Astrocyte of the spinal cord (primary cell): ENCODE measurements around the gene OR6B2.

ENCODE experiments used
- DNase-seq: peaks from one replicate; pipeline ENCODE4 v3.0.0; 2011; ENCODE audit warnings: low read depth, low spot score
- H3K4me3 ChIP-seq: 2 replicates; pipeline ENCODE4 v1.5.1; 2011; ENCODE audit warnings: low read depth, mild to moderate bottlenecking, low read length, moderate library complexity
- in situ Hi-C: cut with HindIII; loops from 2 replicates; pipeline ENCODE4 v1.10.0; 2017; ENCODE audit warnings: low sequenced_read_pairs
- TF ChIP-seq, protein P1 (sequence below): IDR thresholded peaks from 2 replicates; pipeline ENCODE4 v1.5.1; 2012; ENCODE audit warnings: low read depth, mild to moderate bottlenecking, low read length, inconsistent platforms

OR6B2 gene

DNA sequence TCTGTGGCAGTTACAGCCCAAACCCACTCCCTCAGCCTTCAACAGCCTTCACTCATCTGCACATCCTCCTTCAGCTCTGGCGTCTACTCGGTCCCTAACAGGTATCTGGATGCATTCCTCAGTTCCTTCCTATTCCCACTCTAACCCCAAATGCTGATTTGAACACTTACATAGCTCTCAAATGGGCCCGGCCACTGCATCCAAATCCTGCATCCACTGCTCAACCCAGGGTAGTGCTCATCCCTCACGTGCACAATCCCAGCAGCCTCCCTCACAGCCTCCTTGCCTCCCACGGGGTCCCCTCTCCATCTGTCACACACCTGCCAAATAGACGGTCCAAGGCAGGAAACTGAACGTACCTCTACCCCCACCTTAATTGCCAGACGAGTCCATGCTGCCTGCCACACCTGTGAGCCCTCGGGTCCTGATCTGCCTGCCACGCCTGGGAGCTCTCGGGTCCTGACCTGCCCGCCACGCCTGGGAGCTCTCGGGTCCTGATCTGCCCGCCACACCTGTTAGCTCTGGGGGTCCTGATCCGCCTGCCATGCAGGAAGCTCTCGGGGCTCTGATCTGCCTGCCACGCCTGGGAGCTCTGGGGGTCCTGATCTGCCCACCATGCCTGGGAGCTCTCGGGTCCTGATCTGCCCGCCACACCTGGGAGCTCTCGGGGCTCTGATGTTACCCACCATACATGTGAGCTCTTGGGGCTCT lies 13.2 kb upstream of the OR6B2 start:
- DNase-seq = no peak
- TF ChIP-seq, protein P1, sequence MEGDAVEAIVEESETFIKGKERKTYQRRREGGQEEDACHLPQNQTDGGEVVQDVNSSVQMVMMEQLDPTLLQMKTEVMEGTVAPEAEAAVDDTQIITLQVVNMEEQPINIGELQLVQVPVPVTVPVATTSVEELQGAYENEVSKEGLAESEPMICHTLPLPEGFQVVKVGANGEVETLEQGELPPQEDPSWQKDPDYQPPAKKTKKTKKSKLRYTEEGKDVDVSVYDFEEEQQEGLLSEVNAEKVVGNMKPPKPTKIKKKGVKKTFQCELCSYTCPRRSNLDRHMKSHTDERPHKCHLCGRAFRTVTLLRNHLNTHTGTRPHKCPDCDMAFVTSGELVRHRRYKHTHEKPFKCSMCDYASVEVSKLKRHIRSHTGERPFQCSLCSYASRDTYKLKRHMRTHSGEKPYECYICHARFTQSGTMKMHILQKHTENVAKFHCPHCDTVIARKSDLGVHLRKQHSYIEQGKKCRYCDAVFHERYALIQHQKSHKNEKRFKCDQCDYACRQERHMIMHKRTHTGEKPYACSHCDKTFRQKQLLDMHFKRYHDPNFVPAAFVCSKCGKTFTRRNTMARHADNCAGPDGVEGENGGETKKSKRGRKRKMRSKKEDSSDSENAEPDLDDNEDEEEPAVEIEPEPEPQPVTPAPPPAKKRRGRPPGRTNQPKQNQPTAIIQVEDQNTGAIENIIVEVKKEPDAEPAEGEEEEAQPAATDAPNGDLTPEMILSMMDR = no peak
- in situ Hi-C loops = no loop called here

DNA sequence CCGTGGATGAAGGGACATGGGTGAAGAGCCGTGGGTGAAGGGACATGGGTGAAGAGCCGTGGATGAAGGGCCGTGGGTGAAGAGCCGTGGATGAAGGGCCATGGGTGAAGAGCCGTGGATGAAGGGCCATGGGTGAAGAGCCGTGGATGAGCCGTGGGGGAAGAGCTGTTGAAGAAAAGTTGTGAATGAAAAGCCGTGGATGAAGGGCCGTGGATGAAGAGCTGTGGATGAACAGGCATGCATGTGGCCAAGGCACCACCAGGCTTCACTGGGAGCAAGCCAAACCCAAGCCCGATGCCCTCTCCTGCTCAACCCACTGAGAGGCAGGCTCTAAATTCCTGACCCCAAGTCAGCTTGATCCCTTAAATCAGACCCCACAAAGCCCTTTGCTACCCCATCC lies 12.5 kb upstream of the OR6B2 start:
- in situ Hi-C loops = no loop called here

More for the DNA sequence above, 13.2 kb upstream of the OR6B2 start:
- no peak overlapping the region for H3K4me3 ChIP-seq

DNA sequence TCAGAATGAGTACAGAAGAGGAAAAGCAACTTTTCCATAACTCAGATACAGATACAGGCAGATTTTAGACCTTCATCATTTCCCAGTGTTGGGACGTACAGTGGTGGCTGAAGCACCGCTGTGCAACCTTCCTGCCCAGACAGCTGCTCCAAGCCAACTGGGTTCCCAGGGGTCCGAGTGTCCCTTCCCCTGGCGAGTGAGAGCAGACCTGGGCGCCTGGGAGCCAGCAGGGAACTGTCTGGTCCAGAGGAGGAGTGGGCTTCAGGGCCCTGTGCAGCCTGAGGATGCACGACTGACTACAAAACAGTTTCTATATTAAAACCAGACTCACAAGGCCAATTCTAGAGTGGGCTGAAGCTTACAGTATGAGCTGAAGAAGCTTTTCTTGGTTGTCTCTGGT lies 11.1 kb upstream of the OR6B2 start:
- in situ Hi-C loops = no loop called here
- no peak for DNase-seq
- TF ChIP-seq, protein P1 = no peak
- H3K4me3 ChIP-seq = no peak overlapping the region

More for the DNA sequence above, 12.5 kb upstream of the OR6B2 start:
- no peak for DNase-seq
- no peak overlapping the region for H3K4me3 ChIP-seq
- TF ChIP-seq, protein P1 = no peak

DNA sequence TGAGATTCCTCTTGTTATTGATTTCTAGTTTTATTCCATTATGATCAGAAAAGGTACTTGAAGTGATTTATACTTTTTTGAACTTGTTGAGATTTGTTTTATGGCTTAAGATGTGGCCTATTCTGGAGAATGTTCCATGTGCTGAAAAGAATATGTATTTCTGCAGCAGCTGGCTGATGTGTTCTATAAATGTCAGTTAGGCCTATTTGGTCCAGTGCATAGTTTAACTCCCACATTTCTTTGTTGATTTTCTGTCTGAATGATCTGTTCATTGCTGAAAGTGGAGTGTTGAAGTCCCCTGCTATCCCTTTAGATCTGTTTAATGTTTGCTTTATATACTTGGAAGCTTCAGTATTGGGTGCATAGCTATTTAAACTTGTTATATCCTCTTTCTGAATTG lies 7.1 kb upstream of the OR6B2 start:
- H3K4me3 ChIP-seq = no peak overlapping the region
- no peak for DNase-seq
- TF ChIP-seq, protein P1 = no peak
- in situ Hi-C loops = no loop called here

DNA sequence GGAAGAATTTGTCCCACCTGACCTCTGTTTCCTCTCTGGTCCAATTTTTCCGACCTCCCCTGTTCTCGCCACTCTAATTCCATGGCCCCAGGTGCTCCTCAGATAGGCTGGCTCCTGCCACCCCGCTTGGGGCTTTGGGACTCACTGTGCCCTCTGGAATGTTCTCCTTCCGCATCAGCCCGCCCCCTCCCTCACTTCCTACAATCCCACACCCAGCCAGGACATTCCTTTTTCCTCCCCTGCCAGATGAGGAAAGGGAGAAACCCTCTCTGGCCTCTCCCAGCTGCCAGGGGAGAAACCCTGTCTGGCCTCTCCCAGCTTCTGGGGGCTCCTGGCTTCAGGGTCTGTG lies 3.1 kb upstream of the OR6B2 start:
- no peak for DNase-seq
- TF ChIP-seq, protein P1 = no peak
- H3K4me3 ChIP-seq = no peak overlapping the region
- in situ Hi-C loops = no loop called here

DNA sequence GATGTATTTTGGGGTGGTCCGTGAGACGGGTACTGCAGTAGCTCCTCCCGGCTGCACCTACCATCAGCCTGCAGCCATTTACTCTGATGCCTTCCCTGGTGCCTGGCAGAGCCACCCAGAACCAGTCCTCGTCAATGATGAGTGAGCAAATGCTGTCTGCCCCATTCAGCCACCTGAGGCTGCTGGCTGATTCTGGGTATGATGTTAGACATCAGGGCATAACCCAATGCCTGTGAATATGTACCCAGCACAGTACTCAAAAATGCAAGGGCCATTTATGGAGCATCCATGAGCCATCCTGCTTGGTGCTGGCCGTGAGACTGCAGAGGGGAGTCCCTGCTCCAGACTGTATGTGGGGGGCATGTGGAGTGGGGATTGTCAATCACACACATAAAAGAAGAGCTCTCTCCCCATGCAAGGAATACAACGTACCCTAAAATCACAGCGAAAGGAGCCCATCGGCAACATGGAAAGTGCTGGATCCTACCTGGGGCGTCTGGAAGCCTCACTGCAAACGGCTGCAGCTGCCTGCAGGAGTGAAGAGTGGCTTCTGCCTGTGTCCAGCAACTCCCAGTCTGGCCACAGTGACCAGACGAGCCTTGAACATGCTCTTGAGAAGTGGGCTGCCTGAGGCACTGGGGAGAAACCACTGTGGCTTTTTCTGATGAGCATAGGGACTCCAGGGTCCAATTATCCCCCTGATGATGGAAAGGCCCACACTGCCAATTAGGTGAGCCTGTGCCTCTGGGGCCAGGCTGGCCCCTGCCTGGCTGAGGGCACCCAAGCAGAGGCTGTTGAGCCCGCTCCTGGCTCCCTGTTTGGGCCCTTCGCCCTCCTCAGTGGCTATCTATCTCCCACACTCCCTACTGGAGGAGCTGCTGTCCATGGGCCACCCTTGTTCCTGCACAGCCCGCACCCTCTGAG lies 2.4 kb upstream of the OR6B2 start:
- TF ChIP-seq, protein P1 = no peak
- in situ Hi-C loops = no loop called here
- no peak for DNase-seq
- no peak overlapping the region for H3K4me3 ChIP-seq
